ENCODE results near the gene SMIM24. TPM values are rescaled to one million over a fixed set of nuclear protein-coding genes. Genes with fewer than 3 reads are reported as not detected.

SMIM24 gene
- total RNA-seq, 2 donors from 2014 or later: not detected

- Mint-ChIP-seq H3K9me3 (no peaks in the 10 kb centered on the region), H3K36me3 (ENCODE audit: low read depth) (peaks cover 28% of the 10 kb centered on the region), H3K4me1 (no peaks in the 10 kb centered on the region), H3K27me3 (ENCODE audit: insufficient read depth) (no peaks in the 10 kb centered on the region), H3K4me3 (no peak overlapping the region), H3K27ac (no peak overlapping the region)
- Histone ChIP-seq H3K9ac (ENCODE audit: extremely low read depth, low read length, poor library complexity, severe bottlenecking) (no peak overlapping the region), H3K4me1 (ENCODE audit: control insufficient read depth, insufficient read depth, low read length) (no peaks in the 10 kb centered on the region), H3K36me3 (ENCODE audit: control insufficient read depth, insufficient read depth, low read length) (peaks cover 27% of the 10 kb centered on the region), H3K27me3 (ENCODE audit: control insufficient read depth, insufficient read depth, low read length, poor library complexity, severe bottlenecking) (no peaks in the 10 kb centered on the region), H3K27ac (ENCODE audit: low read depth, low read length) (no peak overlapping the region), H3K9me3 (ENCODE audit: control insufficient read depth, low read length) (no peaks in the 10 kb centered on the region), H3K4me3 (ENCODE audit: low read length) (no peak overlapping the region)
- DNase-seq: no peak
- TF ChIP-seq CTCF (conservative IDR thresholded peaks at IDR 0.05): no peak
- 94 to 100% methylated on average over 3 to 14 of the region's 14 CpGs for WGBS, 2 experiments (ENCODE audit: insufficient coverage in 1 of 2, insufficient read length in 1 of 2)
These were observed 47.8 kb upstream of the SMIM24 start for GRCh38 chr19:3528080-3528479.

GRCh38 chr19:3527238-3527910 is 47.0 kb upstream of the SMIM24 start:
- H3K9me3 ChIP-seq (ENCODE audit: control insufficient read depth, low read length): no peaks in the 10 kb centered on the region
- peaks cover 27% of the 10 kb centered on the region for H3K36me3 ChIP-seq (ENCODE audit: control insufficient read depth, insufficient read depth, low read length)
- H3K4me3 Mint-ChIP-seq: no peak overlapping the region
- H3K4me1 ChIP-seq (ENCODE audit: control insufficient read depth, insufficient read depth, low read length): no peaks in the 10 kb centered on the region
- no peak overlapping the region for H3K9ac ChIP-seq (ENCODE audit: extremely low read depth, low read length, poor library complexity, severe bottlenecking)
- no peak for TF ChIP-seq CTCF (conservative IDR thresholded peaks at IDR 0.05)
- H3K4me3 ChIP-seq (ENCODE audit: low read length): no peak overlapping the region
- no peak overlapping the region for H3K27ac Mint-ChIP-seq
- no peak for DNase-seq
- H3K27me3 Mint-ChIP-seq (ENCODE audit: insufficient read depth): no peaks in the 10 kb centered on the region
- no peaks in the 10 kb centered on the region for H3K27me3 ChIP-seq (ENCODE audit: control insufficient read depth, insufficient read depth, low read length, poor library complexity, severe bottlenecking)
- no peak overlapping the region for H3K27ac ChIP-seq (ENCODE audit: low read depth, low read length)
- WGBS, 2 experiments (ENCODE audit: insufficient coverage in 1 of 2, insufficient read length in 1 of 2): 94 to 99% methylated on average over 11 to 21 of the region's 21 CpGs
- no peaks in the 10 kb centered on the region for H3K4me1 Mint-ChIP-seq
- peaks cover 26% of the 10 kb centered on the region for H3K36me3 Mint-ChIP-seq (ENCODE audit: low read depth)
- H3K9me3 Mint-ChIP-seq: no peaks in the 10 kb centered on the region

DNA sequence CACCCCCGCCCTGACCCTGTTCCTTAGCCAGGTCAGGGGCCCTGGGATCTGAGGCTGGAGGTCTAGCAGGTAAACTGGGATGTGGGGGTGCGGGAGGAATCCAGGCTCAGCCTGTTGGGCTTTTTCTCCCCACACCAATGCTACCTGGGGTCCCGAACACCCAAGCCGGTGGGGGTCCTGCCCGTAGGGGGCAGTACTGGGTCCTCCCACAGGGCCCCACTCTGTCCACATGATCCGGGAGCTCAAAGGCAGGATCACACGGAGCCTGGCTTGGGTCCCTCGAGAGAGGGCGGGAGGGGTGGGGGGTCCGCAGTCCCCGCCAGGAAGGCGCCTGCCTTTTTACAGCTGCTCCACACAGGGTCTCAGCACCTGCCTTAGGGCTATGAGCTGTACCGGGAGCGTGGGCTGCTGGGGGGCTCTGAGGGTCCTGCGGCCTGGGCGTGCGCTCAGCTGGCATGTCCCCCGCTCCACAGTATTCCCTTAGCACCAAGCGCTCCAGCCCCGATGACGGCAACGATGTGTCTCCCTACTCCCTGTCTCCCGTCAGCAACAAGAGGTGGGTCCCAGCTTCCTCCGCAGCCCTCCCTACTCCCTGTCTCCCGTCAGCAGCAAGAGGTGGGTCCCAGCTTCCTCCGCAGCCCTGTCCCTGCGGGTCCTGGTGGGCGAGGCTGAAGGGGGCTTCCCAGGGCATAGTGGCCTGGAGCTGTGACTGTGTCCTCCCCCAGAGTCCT is 46.3 kb upstream of the SMIM24 start:
- H3K4me1 ChIP-seq (ENCODE audit: control insufficient read depth, insufficient read depth, low read length): no peaks in the 10 kb centered on the region
- Mint-ChIP-seq H3K27ac (no peak overlapping the region), H3K9me3 (no peaks in the 10 kb centered on the region), H3K36me3 (ENCODE audit: low read depth) (peaks cover 30% of the 10 kb centered on the region), H3K4me1 (no peaks in the 10 kb centered on the region), H3K27me3 (ENCODE audit: insufficient read depth) (no peaks in the 10 kb centered on the region), H3K4me3 (no peak overlapping the region)
- no peak overlapping the region for H3K27ac ChIP-seq (ENCODE audit: low read depth, low read length)
- no peaks in the 10 kb centered on the region for H3K9me3 ChIP-seq (ENCODE audit: control insufficient read depth, low read length)
- TF ChIP-seq CTCF (conservative IDR thresholded peaks at IDR 0.05): peak; percentile 66
- H3K36me3 ChIP-seq (ENCODE audit: control insufficient read depth, insufficient read depth, low read length): peaks cover 27% of the 10 kb centered on the region
- H3K4me3 ChIP-seq (ENCODE audit: low read length): no peak overlapping the region
- H3K27me3 ChIP-seq (ENCODE audit: control insufficient read depth, insufficient read depth, low read length, poor library complexity, severe bottlenecking): no peaks in the 10 kb centered on the region
- DNase-seq: no peak
- 95 to 98% methylated on average over 18 to 28 of the region's 28 CpGs for WGBS, 2 experiments (ENCODE audit: insufficient coverage in 1 of 2, insufficient read length in 1 of 2)
- H3K9ac ChIP-seq (ENCODE audit: extremely low read depth, low read length, poor library complexity, severe bottlenecking): no peak overlapping the region
